MM.1S (cell line): ENCODE data around the gene TRMT1.

Experiments
- CTCF ChIP-seq: fragments of 300-600 bp; sonication (generic); IDR thresholded peaks from 2 replicates; pipeline ENCODE4 v1.5.1; 2016; ENCODE audit warnings: antibody characterized with exemption, low read length, mixed read lengths
- EZH2 ChIP-seq: fragments of 300-600 bp; sonication (generic); optimal IDR thresholded peaks from 2 replicates; pipeline ENCODE3; 2017; ENCODE audit warnings: low read depth, mild to moderate bottlenecking, antibody characterized with exemption, low read length, mixed read lengths

- TF ChIP-seq CTCF = no peak
- no peak for TF ChIP-seq EZH2
Observed at GRCh38 chr19:13122275-13122878, 5.8 kb upstream of the TRMT1 start.
